Measurements from ENCODE around the gene CTNNA3. TPM values are rescaled to one million over a fixed set of nuclear protein-coding genes. Genes with fewer than 3 reads are reported as not detected.

Gene CTNNA3
- total RNA-seq, 1 donor from 2014 or later, result 0.46 TPM

- no peak overlapping the region for H3K4me3 ChIP-seq (ENCODE audit: low read depth, low read length)
- DNase-seq (ENCODE audit: low read depth), result no peak
- no peak for TF ChIP-seq CTCF (conservative IDR thresholded peaks at IDR 0.05; ENCODE audit: low read depth, low read length)
Measured at GRCh38 chr10:66049335-66049734, 1646.7 kb downstream of the CTNNA3 start.

DNA sequence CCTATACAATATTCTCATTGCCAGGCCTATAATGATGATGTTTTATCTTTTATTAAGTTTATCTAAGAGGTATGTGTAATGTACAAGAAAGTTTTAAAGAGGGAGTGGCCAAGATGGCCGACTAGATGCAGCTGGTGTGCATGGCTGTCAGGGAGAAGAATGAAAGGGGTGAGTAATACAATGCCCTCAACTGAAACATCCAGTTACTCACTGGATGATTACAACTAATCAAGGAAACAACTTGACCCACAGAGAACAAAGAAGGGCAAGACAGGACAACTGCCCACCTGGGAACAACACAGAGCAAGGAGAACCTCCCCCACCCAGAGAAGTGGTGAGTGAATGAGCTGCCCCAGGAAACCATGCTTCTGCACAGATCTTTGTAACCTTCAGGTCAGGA lies 1650.1 kb downstream of the CTNNA3 start:
- DNase-seq (ENCODE audit: low read depth), result no peak
- no peak overlapping the region for H3K4me3 ChIP-seq (ENCODE audit: low read depth, low read length)
- TF ChIP-seq CTCF (conservative IDR thresholded peaks at IDR 0.05; ENCODE audit: low read depth, low read length), result no peak

DNA sequence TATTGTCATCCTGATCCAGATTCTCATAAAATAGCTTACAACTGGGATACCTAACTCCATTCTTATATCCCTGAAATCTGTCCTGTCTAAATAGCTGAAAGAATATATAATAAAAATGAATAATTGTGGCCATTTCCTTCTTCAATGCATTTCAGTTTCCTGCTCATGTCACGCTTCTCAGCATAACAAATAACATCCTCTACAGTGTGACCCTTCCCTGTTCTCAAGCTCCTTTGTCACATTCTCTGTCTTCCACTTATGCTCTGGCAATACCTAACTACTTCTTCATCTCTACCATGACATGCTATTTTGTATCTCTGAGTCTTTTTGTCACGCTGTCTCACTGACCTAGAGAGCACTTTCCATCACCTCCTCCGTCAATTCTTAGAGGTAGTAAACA lies 1654.2 kb downstream of the CTNNA3 start:
- DNase-seq (ENCODE audit: low read depth), result no peak
- no peak for TF ChIP-seq CTCF (conservative IDR thresholded peaks at IDR 0.05; ENCODE audit: low read depth, low read length)
- H3K4me3 ChIP-seq (ENCODE audit: low read depth, low read length), result no peak overlapping the region

GRCh38 chr10:66038623-66039022 lies 1657.4 kb downstream of the CTNNA3 start:
- no peak overlapping the region for H3K4me3 ChIP-seq (ENCODE audit: low read depth, low read length)
- TF ChIP-seq CTCF (conservative IDR thresholded peaks at IDR 0.05; ENCODE audit: low read depth, low read length), result no peak
- DNase-seq (ENCODE audit: low read depth), result no peak

- H3K4me3 ChIP-seq (ENCODE audit: low read depth, low read length), result no peak overlapping the region
- no peak for TF ChIP-seq CTCF (conservative IDR thresholded peaks at IDR 0.05; ENCODE audit: low read depth, low read length)
- no peak for DNase-seq (ENCODE audit: low read depth)
Measured at GRCh38 chr10:66026321-66026720, 1669.7 kb downstream of the CTNNA3 start.

- no peak for TF ChIP-seq CTCF (conservative IDR thresholded peaks at IDR 0.05; ENCODE audit: low read depth, low read length)
- no peak overlapping the region for H3K4me3 ChIP-seq (ENCODE audit: low read depth, low read length)
- no peak for DNase-seq (ENCODE audit: low read depth)
Measured at GRCh38 chr10:66025186-66025585, 1670.8 kb downstream of the CTNNA3 start.

DNA sequence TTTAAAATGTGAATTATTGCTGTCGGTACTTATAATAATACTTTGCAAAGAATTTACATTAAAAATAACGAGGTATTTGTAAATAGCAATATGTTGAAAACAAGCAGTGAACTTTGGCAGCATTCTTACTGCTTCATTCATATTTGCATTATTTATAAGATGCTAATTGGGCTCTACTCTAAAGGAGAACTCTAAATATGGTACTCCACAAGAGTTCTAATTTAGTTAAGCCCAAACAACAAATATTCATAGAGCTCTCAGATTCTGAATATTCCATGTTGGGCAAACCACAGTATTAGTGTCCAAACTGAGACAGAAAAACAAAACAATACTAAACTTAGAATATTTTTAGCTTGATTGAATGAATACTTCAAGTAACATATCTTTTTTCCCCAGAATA lies 1674.6 kb downstream of the CTNNA3 start:
- DNase-seq (ENCODE audit: low read depth), result no peak
- TF ChIP-seq CTCF (conservative IDR thresholded peaks at IDR 0.05; ENCODE audit: low read depth, low read length), result no peak
- H3K4me3 ChIP-seq (ENCODE audit: low read depth, low read length), result no peak overlapping the region
